Testis (tissue), 2 donors: ENCODE measurements around the gene SLC22A23.

Experiments
- CTCF ChIP-seq, 3 experiments: fragments of 450-650 bp in 2 of 3; fragments of 200-600 bp in 1 of 3; sonication (generic) in 1 of 3; IDR thresholded peaks; one replicate each; pipeline ENCODE4 v1.5.1; 2016 to 2019; ENCODE audit warnings: antibody characterized with exemption in 3 of 3, mild to moderate bottlenecking in 2 of 3, moderate library complexity in 1 of 3
- POLR2A ChIP-seq: fragments of 450-650 bp; IDR thresholded peaks from one replicate; pipeline ENCODE4 v1.6.1; 2017; ENCODE audit warnings: antibody characterized with exemption, mild to moderate bottlenecking, moderate library complexity

GRCh38 chr6:3391902-3392458, 64.9 kb downstream of the SLC22A23 start:
- no peak for TF ChIP-seq CTCF (IDR thresholded peaks at IDR 0.05)
- TF ChIP-seq POLR2A, result no peak
